Eye (tissue), 1 donor: ENCODE results near the gene PLXNC1.

ENCODE experiments used
- DNase-seq: peaks from one replicate; pipeline ENCODE4 v3.0.0-alpha.2; 2015

Gene PLXNC1

DNA sequence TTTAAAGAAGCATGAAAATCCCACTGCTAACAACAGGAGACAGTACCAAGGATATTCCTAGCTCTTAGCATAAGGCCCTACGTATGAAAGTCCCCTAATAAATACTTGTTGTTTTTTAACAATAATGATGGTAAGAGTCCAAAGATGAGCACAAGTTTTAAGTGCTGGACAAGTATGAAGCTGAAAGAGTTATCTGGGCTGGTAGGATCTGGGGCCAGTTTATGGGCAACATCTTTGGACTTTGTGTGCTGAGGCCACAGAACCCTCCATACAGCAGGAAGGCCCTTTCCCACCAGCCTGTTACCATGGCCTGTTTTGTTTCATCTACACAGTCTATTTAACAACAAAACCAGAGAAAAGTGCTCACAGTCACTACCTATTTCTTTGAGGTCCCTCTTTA is 12.5 kb upstream of the PLXNC1 start:
- no peak for DNase-seq

DNA sequence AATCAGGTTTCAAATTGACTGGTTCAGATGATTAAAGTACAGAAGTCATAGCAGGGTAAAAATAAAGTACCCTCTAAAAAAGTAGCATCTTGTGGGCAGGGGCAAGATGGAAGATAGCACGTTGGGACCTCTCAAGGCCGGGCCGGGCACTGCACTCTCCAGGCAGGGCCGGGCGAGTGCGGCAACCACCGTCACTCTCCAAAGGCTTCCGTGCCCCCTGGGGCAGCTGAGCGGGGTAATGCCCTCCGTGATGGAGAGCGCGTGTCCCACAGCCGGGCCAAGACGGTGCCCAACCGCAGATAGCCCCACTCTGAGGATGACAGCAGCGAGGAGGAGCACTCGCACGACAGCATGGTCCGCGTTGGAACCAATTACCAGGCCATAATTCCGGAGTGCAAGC is 8.6 kb upstream of the PLXNC1 start:
- DNase-seq: no peak

DNA sequence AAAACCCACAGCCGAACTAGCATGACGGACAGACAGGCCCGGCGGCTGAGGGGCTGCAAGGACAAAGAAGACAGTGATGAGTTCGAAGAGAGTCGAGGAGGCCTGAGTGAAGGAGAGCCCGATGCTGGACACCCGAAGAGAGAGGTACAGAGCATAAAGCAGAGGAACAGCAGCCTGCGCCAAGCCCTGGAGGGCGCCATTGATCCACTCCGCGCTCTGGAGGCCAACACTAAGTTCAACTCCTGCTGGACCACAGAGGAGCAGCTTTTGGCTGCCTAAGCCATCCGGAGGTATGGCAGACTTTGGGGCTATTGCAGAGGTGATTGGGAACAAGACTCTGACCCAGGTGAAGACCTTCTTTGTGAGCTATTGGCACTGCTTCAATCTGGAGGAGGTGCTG is 7.8 kb upstream of the PLXNC1 start:
- DNase-seq: peak; percentile 21

DNA sequence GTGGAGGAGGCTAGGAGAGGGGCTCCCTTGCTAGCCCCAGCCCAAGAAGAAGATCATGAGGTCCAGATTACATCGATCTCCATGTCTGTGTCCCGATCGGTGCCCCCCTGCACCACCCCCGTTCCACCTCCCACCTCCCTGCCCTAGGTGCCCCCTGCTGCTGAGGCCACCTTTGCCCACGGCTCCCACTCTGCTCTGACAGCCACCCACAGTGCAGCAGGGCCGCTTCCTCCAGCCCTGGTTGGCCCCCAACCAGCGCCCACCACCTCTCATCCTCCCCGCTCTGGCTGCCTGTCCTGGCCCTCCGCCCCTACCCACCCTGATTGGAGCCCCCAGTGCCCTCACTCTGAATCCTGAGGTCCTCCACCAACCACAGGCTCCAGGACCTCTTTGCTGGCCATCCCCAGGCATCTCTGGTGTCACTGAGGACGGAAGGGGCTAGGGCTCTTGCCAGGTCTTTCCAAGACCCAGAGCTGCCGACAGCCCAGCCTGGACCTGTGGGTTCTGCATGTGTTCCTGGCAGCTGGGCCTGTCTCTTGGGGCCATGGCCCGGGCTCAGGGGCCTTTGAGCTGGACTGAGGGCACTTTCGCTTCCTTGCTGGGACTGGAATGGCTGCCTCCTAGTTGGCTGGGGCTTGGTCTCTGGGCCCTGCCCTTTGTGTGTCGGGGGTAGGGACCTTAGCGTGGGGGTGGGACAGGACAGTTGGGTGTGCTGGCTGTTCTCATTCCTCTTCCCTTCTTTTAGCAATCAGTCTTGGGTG is 7.2 kb upstream of the PLXNC1 start:
- no peak for DNase-seq

DNA sequence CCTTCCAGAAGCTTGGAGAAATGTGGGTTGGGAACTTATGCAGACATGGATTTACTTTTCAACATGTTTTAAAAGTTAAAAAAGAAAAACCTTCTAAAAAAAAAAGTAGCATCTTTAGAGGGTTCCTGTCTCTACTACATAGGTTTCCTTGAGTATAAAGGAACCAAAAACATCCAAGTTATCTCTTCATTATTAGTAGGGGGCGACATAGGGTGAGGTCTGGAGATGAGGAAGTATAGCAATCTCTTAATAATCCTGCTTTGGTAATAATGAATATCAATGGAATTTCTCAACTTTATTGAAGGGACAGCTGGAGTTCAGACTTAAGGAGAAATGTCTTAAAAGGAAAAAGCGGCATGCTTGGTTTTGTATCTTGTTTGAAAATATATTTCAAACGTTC is 6.5 kb upstream of the PLXNC1 start:
- DNase-seq: no peak

DNA sequence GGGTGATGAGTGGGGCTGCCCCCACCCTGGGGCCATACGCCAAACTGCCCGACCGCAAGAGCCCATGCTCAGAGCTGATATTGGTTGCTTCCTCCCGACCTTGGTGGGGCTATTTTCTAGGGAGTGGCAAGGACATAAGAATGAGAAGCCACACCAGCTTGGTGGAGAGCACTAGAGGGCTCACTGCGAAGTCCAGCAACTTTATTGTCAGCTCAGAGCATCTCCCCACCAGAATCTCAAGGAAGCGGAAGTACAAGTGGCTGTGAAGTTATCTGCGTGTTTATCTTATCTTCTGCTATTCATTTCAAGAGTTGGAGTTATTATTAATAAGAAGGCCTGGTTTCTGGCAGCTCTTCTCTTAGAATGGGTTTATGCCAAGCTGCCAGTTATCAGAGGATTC is 4.9 kb upstream of the PLXNC1 start:
- DNase-seq: no peak

DNA sequence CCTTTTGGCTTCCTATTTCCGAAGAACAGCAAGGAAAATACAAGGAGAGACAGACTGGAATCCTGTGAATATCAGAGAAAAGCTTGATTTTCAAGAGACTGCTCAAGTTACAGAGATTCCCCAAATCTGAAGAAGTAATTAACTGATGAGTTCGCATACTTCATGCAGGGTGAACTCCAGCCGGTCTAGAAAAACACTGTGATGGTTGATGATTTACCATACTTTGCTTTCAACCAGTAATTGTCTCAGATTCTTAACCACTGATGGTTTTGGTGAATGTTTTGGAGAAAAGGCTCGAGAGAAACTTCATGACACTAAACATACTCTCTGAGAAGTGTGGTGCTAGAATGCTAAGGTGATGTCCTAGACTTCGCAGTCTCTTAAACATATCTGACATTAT is 4.4 kb upstream of the PLXNC1 start:
- DNase-seq: no peak

DNA sequence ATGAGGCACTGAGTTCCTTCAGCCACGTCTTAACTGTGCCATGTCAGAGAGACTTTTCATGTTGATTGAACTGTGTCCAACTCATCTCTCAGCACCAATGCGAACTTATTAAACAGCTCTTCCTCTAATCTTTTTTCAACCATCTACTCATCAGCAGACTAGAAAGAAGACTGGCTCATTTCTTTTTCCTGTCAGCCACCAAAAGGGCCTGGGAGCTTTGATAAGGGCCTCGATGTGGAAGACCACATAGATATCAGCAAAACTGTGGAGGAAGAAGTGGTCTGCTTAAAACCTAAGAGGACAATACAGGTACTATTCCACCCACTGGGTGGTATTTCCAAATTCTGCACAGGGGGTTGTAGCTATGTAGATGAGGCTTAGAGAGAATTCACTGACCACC is 3.6 kb upstream of the PLXNC1 start:
- DNase-seq: no peak

DNA sequence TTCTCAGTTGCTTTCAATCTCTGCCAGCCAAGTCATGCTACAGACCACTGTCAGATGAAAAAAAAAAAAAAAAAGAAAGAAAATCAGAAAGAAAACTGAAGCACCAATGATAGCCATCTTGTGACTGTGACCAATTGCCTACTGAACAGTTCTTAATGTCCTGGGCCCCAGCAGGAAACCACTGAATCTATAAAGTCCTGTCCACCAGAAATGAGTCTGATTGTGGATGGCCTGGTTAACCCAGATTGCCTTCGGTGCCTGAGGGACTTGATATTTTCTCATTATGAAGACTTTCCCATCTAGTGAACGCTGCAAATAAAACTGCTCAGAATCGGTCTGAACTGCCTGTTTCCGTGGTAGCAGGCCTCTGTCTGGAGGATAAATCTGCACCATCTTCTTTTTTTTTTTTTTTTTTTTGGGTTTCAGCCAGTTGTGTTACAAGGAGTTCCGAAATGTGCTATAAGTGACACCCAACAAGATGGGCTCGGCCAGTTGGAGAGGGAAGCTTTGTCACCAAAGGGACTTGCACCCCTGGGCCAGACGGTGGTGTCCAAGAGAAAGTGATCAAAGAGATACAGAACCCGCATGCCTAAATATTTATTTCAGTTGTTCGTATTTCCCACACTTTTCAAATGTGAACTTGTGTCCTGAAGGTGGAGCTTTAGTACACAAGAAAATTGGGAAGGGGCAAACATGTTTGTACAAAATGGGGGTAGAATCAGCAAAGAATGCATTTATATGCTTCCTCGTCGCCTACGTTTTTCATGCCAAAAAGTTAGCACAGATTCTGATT is 3.0 kb upstream of the PLXNC1 start:
- DNase-seq: peak; percentile 73

DNA sequence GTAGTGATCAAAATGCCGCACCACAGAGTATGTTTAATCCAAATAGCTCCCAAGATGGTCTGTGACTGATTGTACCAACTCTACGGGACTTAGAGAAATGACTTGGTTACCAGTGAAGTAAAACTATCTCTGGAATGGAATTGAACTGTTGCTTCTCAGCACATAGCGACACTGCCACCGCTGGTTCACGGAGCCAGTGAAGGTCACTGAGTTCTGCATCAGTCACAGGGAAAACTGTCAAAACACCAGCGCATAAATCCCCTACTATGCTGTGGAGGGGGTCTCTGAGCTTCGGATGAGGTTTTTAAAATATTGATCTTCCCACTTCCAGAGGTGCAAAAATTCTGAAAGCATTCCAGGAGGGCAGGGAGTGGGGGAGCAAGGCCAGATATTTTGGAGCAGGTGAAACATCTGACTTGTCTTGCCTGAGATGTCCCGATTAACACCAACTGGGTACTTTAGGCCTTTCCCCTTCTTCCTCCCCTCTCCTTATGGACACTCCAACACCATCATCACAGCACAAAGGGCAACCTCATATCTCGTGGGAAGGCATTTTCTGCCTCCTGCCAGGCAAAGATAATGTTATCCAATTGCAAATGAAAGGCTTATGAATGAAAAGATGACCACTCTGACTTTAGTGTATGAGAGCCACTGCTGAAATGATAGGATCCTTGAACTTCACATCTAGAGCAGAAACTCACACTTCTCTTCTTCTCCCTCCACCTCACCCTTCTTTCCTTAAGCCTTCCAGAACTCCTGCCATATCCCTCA is 2.0 kb upstream of the PLXNC1 start:
- peak; percentile 20 for DNase-seq

DNA sequence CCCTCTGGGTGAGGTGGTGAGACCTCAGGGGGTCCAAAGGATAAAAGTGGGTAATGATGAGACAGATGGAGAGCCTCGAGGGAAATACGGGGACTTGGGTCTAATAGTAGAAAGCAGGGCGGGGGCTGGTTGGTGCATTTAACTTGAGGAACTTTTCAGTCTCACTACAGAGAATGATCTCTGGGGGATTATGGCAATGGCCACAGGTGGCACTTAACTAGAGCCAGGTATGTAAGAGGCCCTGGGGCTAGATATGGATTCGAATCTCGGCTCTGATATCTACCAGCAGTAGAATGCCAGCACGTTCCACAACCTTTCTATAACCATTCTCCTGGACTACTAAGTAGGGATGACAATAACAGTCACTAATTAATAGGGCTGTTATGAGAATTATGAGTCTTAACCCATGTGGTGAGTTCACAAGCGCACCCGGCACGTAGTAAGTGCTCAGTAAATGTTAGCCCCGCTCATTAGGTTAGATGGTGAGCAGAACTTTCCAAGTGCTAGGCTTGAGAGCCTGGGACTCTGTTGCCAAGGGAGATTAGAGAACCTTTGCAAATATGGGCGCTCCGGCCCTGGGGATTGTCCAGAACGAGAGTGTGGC is 888 bp upstream of the PLXNC1 start:
- no peak for DNase-seq

DNA sequence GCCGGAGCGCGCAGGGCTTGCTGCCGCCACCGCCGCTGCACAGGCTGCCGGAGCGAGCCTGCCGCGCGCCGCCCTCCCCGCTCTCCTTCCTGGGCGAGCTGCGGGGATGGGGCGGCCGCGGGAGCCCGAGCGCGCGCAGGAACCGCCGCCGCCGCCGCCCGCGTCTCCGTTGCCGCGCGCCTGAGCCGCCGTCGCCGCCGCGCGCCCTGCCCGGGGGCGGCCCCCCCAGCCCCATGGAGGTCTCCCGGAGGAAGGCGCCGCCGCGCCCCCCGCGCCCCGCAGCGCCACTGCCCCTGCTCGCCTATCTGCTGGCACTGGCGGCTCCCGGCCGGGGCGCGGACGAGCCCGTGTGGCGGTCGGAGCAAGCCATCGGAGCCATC is 352 bp downstream of the PLXNC1 start:
- DNase-seq: no peak

DNA sequence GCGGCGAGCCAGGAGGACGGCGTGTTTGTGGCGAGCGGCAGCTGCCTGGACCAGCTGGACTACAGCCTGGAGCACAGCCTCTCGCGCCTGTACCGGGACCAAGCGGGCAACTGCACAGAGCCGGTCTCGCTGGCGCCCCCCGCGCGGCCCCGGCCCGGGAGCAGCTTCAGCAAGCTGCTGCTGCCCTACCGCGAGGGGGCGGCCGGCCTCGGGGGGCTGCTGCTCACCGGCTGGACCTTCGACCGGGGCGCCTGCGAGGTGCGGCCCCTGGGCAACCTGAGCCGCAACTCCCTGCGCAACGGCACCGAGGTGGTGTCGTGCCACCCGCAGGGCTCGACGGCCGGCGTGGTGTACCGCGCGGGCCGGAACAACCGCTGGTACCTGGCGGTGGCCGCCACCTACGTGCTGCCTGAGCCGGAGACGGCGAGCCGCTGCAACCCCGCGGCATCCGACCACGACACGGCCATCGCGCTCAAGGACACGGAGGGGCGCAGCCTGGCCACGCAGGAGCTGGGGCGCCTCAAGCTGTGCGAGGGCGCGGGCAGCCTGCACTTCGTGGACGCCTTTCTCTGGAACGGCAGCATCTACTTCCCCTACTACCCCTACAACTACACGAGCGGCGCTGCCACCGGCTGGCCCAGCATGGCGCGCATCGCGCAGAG is 873 bp downstream of the PLXNC1 start:
- DNase-seq: peak; percentile 88

DNA sequence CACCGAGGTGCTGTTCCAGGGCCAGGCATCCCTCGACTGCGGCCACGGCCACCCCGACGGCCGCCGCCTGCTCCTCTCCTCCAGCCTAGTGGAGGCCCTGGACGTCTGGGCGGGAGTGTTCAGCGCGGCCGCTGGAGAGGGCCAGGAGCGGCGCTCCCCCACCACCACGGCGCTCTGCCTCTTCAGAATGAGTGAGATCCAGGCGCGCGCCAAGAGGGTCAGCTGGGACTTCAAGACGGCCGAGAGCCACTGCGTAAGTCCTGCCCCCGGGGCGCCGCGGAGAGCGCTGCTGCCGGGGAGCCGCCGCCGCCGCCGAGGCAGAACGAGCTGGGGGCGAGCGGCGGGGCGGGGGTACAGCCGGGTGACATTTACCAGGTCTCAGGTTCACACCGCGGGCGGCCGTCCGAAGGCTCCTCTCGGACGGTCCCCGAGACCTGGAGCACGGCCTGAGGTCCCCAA is 1.4 kb downstream of the PLXNC1 start:
- DNase-seq: peak; percentile 87

DNA sequence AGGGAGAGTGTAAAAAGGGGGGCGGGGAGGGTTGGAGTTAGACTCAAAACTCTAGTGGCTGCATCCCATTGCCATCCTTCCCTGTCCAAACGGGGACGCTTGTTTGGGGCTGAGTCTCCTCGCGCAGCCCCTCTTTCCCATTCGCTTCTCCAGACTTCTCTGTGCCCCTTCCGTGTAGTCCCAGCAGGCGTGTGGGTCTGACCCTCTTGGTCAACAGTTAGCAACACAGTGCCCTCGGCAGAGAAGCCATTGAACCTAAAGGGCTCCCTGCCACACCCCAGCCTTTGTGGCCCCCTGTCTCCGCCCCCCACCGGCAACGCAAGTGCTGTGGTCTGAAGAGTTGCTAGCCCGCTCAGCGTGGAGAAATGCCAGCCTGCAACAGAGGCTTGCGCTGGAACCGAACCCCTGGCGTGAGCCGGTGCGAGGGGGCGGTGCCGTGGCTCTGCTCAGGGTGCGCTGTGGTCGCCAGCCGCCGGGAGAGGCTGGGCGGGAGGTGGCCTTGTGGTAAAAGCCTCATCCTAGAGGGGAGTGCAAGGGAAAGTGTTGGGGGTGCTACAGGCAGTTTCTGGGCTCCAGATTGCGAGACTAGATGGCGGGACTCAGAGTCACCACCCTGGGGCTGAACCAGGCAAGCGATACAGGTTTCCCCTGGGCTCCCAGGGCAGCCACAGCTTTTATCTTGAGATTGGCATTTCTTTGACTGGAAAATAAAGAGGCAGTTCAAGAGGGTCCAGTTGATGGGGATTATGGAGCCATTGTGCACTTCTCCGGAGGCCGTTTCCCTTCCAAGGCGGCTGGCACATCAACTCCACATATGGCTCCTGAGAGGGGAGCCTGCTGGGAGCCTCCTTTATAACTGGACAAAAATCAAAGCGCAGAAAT is 2.1 kb downstream of the PLXNC1 start:
- DNase-seq: peak; percentile 74

DNA sequence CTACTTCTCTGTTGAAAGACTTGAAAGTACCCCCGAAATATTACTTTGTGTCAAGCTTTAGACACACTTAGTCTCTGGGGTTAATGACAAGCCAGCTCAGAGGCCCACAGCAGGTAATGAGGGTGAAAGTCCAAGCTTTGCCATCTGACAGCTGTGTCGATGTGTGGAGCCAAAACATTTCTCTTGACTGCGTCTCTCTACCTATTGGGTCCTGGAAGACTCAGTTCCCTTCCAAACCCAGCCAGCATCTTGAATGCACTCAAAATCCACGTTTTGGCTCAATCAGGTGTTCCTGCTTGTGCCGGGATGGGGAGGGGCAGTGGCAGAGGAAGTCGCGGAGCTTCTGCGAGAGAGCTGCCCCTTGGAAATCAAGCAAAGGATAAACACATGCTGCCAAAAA is 3.2 kb downstream of the PLXNC1 start:
- DNase-seq: peak; percentile 49

DNA sequence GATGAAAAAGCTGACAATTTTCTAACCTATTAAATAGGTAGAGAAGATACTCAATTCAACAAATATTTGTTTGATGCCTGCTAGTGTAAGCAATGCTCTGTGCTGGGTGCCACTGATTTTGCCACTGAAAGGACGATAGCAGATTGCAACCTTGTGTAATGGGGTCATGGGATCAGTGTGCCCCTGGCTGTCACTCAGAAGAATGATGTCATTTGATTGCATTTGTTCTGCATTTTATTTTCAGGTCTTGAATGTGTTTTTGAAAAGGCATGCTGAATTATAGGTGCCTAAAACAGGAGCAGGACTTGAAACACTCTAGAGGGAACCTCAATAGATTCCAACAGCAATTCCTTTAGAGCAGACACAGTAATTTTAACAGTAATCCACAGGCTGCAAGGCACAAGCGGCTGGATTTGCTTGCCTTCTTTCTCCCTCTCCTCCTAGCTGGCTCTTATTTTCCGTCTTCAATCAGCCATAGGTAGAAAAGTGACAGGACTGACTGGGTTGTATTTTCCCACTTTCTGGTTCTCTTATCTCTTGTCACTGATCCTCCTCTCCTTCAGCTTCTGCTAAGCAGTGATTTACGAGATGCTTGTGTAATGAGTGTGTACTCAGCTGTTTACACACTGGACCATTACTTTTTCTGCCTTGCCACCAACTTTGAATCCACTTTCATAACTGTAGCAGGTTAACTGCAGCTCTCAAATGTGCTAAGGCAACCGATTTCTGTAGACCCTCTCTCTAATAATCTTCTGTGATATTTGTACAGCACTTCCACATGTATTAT is 4.1 kb downstream of the PLXNC1 start:
- DNase-seq: peak; percentile 75

DNA sequence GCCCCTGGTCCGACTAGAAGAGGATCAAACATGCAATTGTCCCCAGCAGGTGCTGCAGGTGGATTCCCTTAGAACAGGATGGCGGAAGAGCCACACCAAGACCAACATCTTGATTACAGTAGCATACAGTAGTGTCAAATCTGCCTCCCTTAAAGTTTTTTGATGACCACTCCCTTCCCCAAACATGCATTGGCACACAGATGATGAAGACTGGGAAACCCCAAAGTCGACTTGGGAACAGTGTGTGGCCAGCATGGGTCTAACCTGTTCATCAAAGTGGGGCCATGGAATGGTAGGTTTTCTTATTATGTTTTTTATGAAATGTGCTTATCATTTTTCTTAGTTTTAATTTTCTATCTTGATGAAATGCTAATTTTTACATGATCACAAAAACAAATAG is 8.8 kb downstream of the PLXNC1 start:
- no peak for DNase-seq

DNA sequence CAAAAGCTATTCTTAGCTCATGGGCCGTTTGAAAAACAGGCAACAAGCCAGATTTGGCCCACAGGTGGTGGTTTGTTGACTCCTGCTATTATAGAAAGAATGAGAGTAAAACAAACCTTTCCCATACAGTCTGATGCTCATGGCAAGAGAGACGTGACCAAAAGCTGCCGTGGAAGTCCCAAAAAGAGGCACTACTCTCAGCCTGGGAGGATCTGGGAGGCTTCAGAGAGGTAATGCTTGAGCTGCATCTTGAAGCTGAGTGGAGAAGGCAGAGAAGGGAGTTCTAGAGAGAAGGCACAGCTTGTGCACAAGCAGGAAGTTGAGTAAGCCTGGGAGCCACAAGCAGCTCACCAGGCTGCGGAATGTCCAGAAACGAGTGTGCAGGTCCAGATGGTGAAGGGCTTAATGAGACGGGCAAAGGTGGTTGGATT is 9.6 kb downstream of the PLXNC1 start:
- no peak for DNase-seq

DNA sequence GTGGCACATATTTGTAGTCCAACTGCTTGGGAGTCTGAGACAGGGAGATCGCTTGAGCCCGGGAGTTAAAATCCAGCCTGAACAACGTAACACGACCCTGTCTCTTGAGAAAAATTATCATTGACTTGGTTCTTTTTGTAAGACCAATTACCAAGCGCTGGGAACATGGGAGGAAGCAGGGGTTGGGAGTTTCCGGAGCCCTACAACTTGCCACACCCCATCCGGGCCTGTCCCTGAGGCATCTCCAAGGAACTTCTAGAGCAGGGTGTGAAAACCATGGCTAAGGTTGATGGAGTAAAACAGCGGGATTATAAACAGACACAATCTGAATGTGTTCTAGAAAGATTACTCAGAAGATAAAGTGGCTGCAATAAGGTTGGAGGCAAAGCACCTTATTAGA is 10.3 kb downstream of the PLXNC1 start:
- no peak for DNase-seq

DNA sequence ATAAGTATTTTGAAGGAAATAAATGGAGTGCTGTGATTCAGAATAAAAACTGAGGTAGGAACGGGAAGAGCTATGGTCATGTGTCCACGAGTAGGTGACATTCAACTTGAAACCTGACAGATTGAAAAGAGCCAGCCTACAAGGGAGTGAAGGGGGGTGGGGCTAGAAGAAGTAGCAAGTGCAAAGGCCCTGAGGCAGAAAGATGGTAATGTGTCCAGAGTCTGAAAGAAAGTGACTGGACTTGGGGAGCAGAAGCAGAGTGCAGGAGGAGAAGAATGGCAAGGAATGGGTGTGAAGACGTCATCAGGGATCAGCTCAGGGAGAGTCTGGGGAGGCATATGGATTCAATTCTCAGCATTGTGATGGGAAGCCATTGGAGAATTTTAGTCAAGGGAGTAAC is 13.7 kb downstream of the PLXNC1 start:
- DNase-seq: no peak
